ENCODE data around the gene HAGHL. TPM values are rescaled to one million over a fixed set of nuclear protein-coding genes. Genes with fewer than 3 reads are reported as not detected.

HAGHL gene
- total RNA-seq, 6 experiments from 2014 or later = 0.83 to 2.5 (median 1.3) TPM

GRCh38 chr16:704552-705380, 22.1 kb upstream of the HAGHL start:
- no peak for TF ChIP-seq POLR2A (IDR thresholded peaks at IDR 0.05)
- no peak for TF ChIP-seq CTCF (IDR thresholded peaks at IDR 0.05)
- DNase-seq = no peak
- no peak for ATAC-seq
- intact Hi-C loops (cut with DNase I) = loop anchor here in 1 of 2 donors (5.0 kb wide), 1 partner anchor 78 kb away; no protein-coding TSS in a partner anchor
- Histone ChIP-seq H3K9me3 (no peaks in the 10 kb centered on the region), H3K4me1 (no peaks in the 10 kb centered on the region), H3K36me3 (no peaks in the 10 kb centered on the region), H3K27ac (no peak overlapping the region), H3K4me3 (no peak overlapping the region), H3K27me3 (peaks cover 8 to 13% of the 10 kb centered on the region in 2 donors)
- 18% methylated on average over 10 of the region's 50 CpGs for WGBS (ENCODE audit: insufficient coverage, low coverage, low lambda C conversion rate, missing lambda C conversion rate)

GRCh38 chr16:705431-706188, 21.3 kb upstream of the HAGHL start, which contains the start of gene FBXL16:
TSS of gene FBXL16 (minus strand) at chr16:705801. CDS start at chr16:697405, 8,396 bp downstream.
- Histone ChIP-seq H3K27me3 (peaks cover 5 to 8% of the 10 kb centered on the region in 2 donors), H3K36me3 (no peaks in the 10 kb centered on the region), H3K4me1 (no peaks in the 10 kb centered on the region), H3K9me3 (no peaks in the 10 kb centered on the region), H3K27ac (no peak within 1 kb of the TSS), H3K4me3 (no peak within 1 kb of the TSS)
- TF ChIP-seq CTCF (IDR thresholded peaks at IDR 0.05) = no peak
- TF ChIP-seq POLR2A (IDR thresholded peaks at IDR 0.05) = no peak
- ATAC-seq (no peak), DNase-seq (no peak)
- intact Hi-C loops (cut with DNase I) = loop anchor here in 1 of 2 donors (5.0 kb wide), 1 partner anchor 77 kb away; no protein-coding TSS in a partner anchor
- no CpG with 5 or more reads among the region's 115 CpGs for WGBS (ENCODE audit: insufficient coverage, low coverage, low lambda C conversion rate, missing lambda C conversion rate)

GRCh38 chr16:706189-707061, 20.5 kb upstream of the HAGHL start:
- peaks cover 0 to 3% of the 10 kb centered on the region in 2 donors for H3K27me3 ChIP-seq
- no peak overlapping the region for H3K27ac ChIP-seq
- TF ChIP-seq CTCF (IDR thresholded peaks at IDR 0.05) (no peak), POLR2A (IDR thresholded peaks at IDR 0.05) (no peak)
- H3K4me3 ChIP-seq = no peak overlapping the region
- no peaks in the 10 kb centered on the region for H3K9me3 ChIP-seq
- DNase-seq (no peak), ATAC-seq (no peak)
- WGBS (ENCODE audit: insufficient coverage, low coverage, low lambda C conversion rate, missing lambda C conversion rate) = 5% methylated on average over 22 of the region's 49 CpGs
- intact Hi-C loops (cut with DNase I) = loop anchor here in 1 of 2 donors (5.0 kb wide), 1 partner anchor 76 kb away; no protein-coding TSS in a partner anchor
- H3K4me1 ChIP-seq = no peaks in the 10 kb centered on the region
- H3K36me3 ChIP-seq = no peaks in the 10 kb centered on the region

- no peak overlapping the region for H3K4me3 ChIP-seq
- no peak for ATAC-seq
- TF ChIP-seq CTCF (IDR thresholded peaks at IDR 0.05) = no peak
- TF ChIP-seq POLR2A (IDR thresholded peaks at IDR 0.05) = no peak
- no peak for DNase-seq
- no peaks in the 10 kb centered on the region for H3K27me3 ChIP-seq
- no peaks in the 10 kb centered on the region for H3K36me3 ChIP-seq
- intact Hi-C loops (cut with DNase I) = loop anchor here in 1 of 2 donors (5.0 kb wide), 1 partner anchor 75 kb away; no protein-coding TSS in a partner anchor
- no peak overlapping the region for H3K27ac ChIP-seq
- 22% methylated on average over 4 of the region's 14 CpGs for WGBS (ENCODE audit: insufficient coverage, low coverage, low lambda C conversion rate, missing lambda C conversion rate)
- no peaks in the 10 kb centered on the region for H3K4me1 ChIP-seq
- no peaks in the 10 kb centered on the region for H3K9me3 ChIP-seq
These were observed 19.8 kb upstream of the HAGHL start for GRCh38 chr16:707062-707538.
